IMR-90 (cell line): Measurements from ENCODE around the gene KRT9. TPM values are rescaled to one million over a fixed set of nuclear protein-coding genes. Genes with fewer than 3 reads are reported as not detected.

Source experiments
- ATAC-seq: fragments of 200-7000 bp; cut with Tn5 transposase; 2 replicates; pipeline ENCODE4 v1.9.1; 2020; ENCODE audit warnings: low read depth, mild to moderate bottlenecking, moderate library complexity
- BruUV-seq: library from RNA; stranded (reverse); fragments of 400-500 nt; replicated peaks from 2 replicates; lab custom pipeline; 2021; lab: Mats Ljungman, UMichigan
- CTCF ChIA-PET: fragments of 300-600 bp; formaldehyde crosslinking; extraction: SDS; loops from one replicate; lab custom pipeline; 2021; ENCODE audit warnings: antibody characterized with exemption; lab: Yijun Ruan, JAX
- POLR2A ChIA-PET: fragments of 300-600 bp; sonication (Branson Sonifier 250); formaldehyde crosslinking; loops from one replicate; lab custom pipeline; 2022; ENCODE audit warnings: antibody characterized with exemption; ENCODE audit not compliant: unreplicated experiment; lab: Charles Lee
- DNase-seq: peaks from one replicate; pipeline ENCODE4 v3.0.0; 2013
- H2AFZ ChIP-seq: replicated peaks from 2 replicates; pipeline ENCODE3; 2013; ENCODE audit warnings: low read length, mild to moderate bottlenecking; ENCODE audit not compliant: poor library complexity
- H2AK5ac ChIP-seq: 2 replicates; pipeline ENCODE4 v1.6.1; 2013; ENCODE audit warnings: low read depth, low read length, inconsistent platforms
- H2AK9ac ChIP-seq: replicated peaks from 2 replicates; pipeline ENCODE3; 2013; ENCODE audit warnings: mild to moderate bottlenecking, low read depth, low read length, moderate library complexity; ENCODE audit not compliant: poor library complexity
- H2BK120ac ChIP-seq: 2 replicates; pipeline ENCODE4 v1.6.1; 2013; ENCODE audit warnings: low read depth, low read length, inconsistent platforms
- H2BK15ac ChIP-seq: 3 replicates; pipeline ENCODE4 v1.6.1; 2013; ENCODE audit warnings: low read depth, low read length, inconsistent platforms
- H2BK20ac ChIP-seq: 2 replicates; pipeline ENCODE4 v1.6.1; 2013; ENCODE audit warnings: low read depth, mild to moderate bottlenecking, inconsistent platforms, low read length, moderate library complexity
- H2BK5ac ChIP-seq: 2 replicates; pipeline ENCODE4 v1.6.1; 2013; ENCODE audit warnings: mild to moderate bottlenecking, low read depth, low read length, inconsistent platforms; ENCODE audit not compliant: poor library complexity, severe bottlenecking
- H3K14ac ChIP-seq: replicated peaks from 2 replicates; pipeline ENCODE4 v1.6.1; 2013; ENCODE audit warnings: low read depth, low read length, inconsistent platforms
- H3K18ac ChIP-seq: 2 replicates; pipeline ENCODE4 v1.6.1; 2013; ENCODE audit warnings: low read depth, low read length, control low read depth
- H3K23ac ChIP-seq: 2 replicates; pipeline ENCODE4 v1.6.1; 2013; ENCODE audit warnings: low read depth, low read length, inconsistent platforms
- H3K27ac ChIP-seq: 2 replicates; pipeline ENCODE4 v1.5.1; 2013; ENCODE audit warnings: mild to moderate bottlenecking, control low read depth, low read length; ENCODE audit not compliant: insufficient read depth
- H3K27me3 ChIP-seq: 2 replicates; pipeline ENCODE4 v1.6.1; 2013; ENCODE audit warnings: low read length; ENCODE audit not compliant: control insufficient read depth, insufficient read depth
- H3K36me3 ChIP-seq: 2 replicates; pipeline ENCODE4 v1.6.1; 2013; ENCODE audit warnings: low read length, mixed read lengths; ENCODE audit not compliant: control insufficient read depth, insufficient read depth
- H3K4ac ChIP-seq: 2 replicates; pipeline ENCODE4 v1.6.1; 2013; ENCODE audit warnings: low read depth, low read length, inconsistent platforms
- H3K4me1 ChIP-seq: 2 replicates; pipeline ENCODE4 v1.6.1; 2013; ENCODE audit warnings: low read length, mixed read lengths; ENCODE audit not compliant: control insufficient read depth, insufficient read depth
- H3K4me2 ChIP-seq: 2 replicates; pipeline ENCODE4 v1.6.1; 2013; ENCODE audit warnings: low read depth, mild to moderate bottlenecking, control low read depth, low read length, moderate library complexity
- H3K4me3 ChIP-seq: 2 replicates; pipeline ENCODE4 v1.5.1; 2013; ENCODE audit warnings: low read depth, mild to moderate bottlenecking, control low read depth, low read length, moderate library complexity; ENCODE audit not compliant: insufficient read depth
- H3K56ac ChIP-seq: 2 replicates; pipeline ENCODE4 v1.6.1; 2013; ENCODE audit warnings: low read length, inconsistent platforms; ENCODE audit not compliant: insufficient read depth; ENCODE audit errors: extremely low read depth
- H3K79me1 ChIP-seq, 2 experiments: 2 replicates each; pipeline ENCODE4 v1.6.1; 2013; ENCODE audit warnings: low read length in 2 of 2, inconsistent platforms in 1 of 2, low read depth in 1 of 2
- H3K9ac ChIP-seq: 2 replicates; pipeline ENCODE4 v1.6.1; 2013; ENCODE audit warnings: low read depth, low read length, control low read depth
- H3K9me1 ChIP-seq: 2 replicates; pipeline ENCODE4 v1.6.1; 2013; ENCODE audit warnings: low read length, inconsistent platforms; ENCODE audit not compliant: insufficient read depth
- H3K9me3 ChIP-seq: 2 replicates; pipeline ENCODE4 v1.6.1; 2013; ENCODE audit warnings: low read length; ENCODE audit not compliant: control insufficient read depth, insufficient read depth
- H4K20me1 ChIP-seq: 2 replicates; pipeline ENCODE4 v1.6.1; 2013; ENCODE audit warnings: low read length, inconsistent platforms; ENCODE audit not compliant: insufficient read depth
- H4K5ac ChIP-seq: 2 replicates; pipeline ENCODE4 v1.6.1; 2013; ENCODE audit warnings: mild to moderate bottlenecking, low read depth, low read length, control low read depth
- H4K8ac ChIP-seq, 2 experiments: 2 replicates each; pipeline ENCODE4 v1.6.1; 2013; ENCODE audit warnings: low read depth in 2 of 2, low read length in 2 of 2, control low read depth in 1 of 2, inconsistent platforms in 1 of 2
- H4K91ac ChIP-seq: 2 replicates; pipeline ENCODE4 v1.6.1; 2013; ENCODE audit warnings: low read depth, low read length, inconsistent platforms; ENCODE audit not compliant: insufficient read depth
- BHLHE40 ChIP-seq: fragments of 150-350 bp; IDR thresholded peaks from 2 replicates; pipeline ENCODE4 v1.6.1; 2016; ENCODE audit warnings: mild to moderate bottlenecking, low read depth, low read length
- CEBPB ChIP-seq: IDR thresholded peaks from 2 replicates; pipeline ENCODE4 v1.6.1; 2012; ENCODE audit warnings: low read depth, low read length, improper control_type of control experiment
- CHD1 ChIP-seq: IDR thresholded peaks from 2 replicates; pipeline ENCODE4 v1.6.1; 2012; ENCODE audit warnings: low read depth, low read length, improper control_type of control experiment
- CTCF ChIP-seq: conservative IDR thresholded peaks from 2 replicates; pipeline ENCODE4 v1.5.1; 2012; ENCODE audit warnings: mild to moderate bottlenecking, low read depth, low read length, improper control_type of control experiment
- ELK1 ChIP-seq: fragments of 150-350 bp; IDR thresholded peaks from 2 replicates; pipeline ENCODE4 v1.6.1; 2016; ENCODE audit warnings: low read depth, mild to moderate bottlenecking, low read length, moderate library complexity, borderline replicate concordance
- MAFK ChIP-seq: IDR thresholded peaks from 2 replicates; pipeline ENCODE4 v1.6.1; 2012; ENCODE audit warnings: low read depth, low read length, improper control_type of control experiment
- MXI1 ChIP-seq: IDR thresholded peaks from 2 replicates; pipeline ENCODE4 v1.6.1; 2012; ENCODE audit warnings: low read depth, mild to moderate bottlenecking, low read length, moderate library complexity, borderline replicate concordance
- RAD21 ChIP-seq: IDR thresholded peaks from 2 replicates; pipeline ENCODE4 v1.6.1; 2012; ENCODE audit warnings: low read length, improper control_type of control experiment
- RCOR1 ChIP-seq: IDR thresholded peaks from 2 replicates; pipeline ENCODE4 v1.6.1; 2012; ENCODE audit warnings: mild to moderate bottlenecking, low read length, improper control_type of control experiment; ENCODE audit not compliant: insufficient replicate concordance
- WGBS, 2 experiments: methylation state at CpG; one replicate each; pipeline versions ENCODE4 v1.1.5 to v1.1.7; 2013; ENCODE audit warnings: missing lambda C conversion rate in 2 of 2; ENCODE audit not compliant: insufficient read length in 1 of 2; ENCODE audit errors: extremely low coverage in 2 of 2; 5-methylcytosine and 5-hydroxymethylcytosine counted together
- dilution Hi-C: fragments of 300-500 bp; cut with HindIII; formaldehyde crosslinking; loops from one replicate; pipeline ENCODE4 v1.14.3; 2018; ENCODE audit warnings: low sequenced_read_pairs; ENCODE audit not compliant: unreplicated experiment
- in situ Hi-C: fragments of 300-500 bp; cut with MboI; formaldehyde crosslinking; loops from 3 replicates; pipeline ENCODE4 v1.14.3; 2019; ENCODE audit warnings: low sequenced_read_pairs, inconsistent platforms, mixed read lengths
- intact Hi-C: fragments of 100-400 bp; cut with micrococcal nuclease; formaldehyde crosslinking; loops from 2 replicates; pipeline ENCODE4 v1.10.0; 2022
- polyA plus RNA-seq, 3 experiments: library from polyadenylated mRNA; depleted of rRNA; stranded (reverse); fragments of >200 nt; gene quantifications; 2 replicates each; pipeline ENCODE4 v1.2.3, GENCODE V29; 2012; ENCODE audit warnings: low replicate concordance in 1 of 3
- total RNA-seq: library from RNA; depleted of rRNA; stranded (reverse); fragments of >200 nt; gene quantifications from 2 replicates; pipeline ENCODE4 v1.2.3, GENCODE V29; 2012

The KRT9 gene
- total and polyA plus RNA-seq, 2 of the 4 experiments (the other 2 are of a cell fraction) = not detected

- no peak for TF ChIP-seq ELK1
Measured at GRCh38 chr17:41527063-41528023, 44.5 kb downstream of the KRT9 start (continued).

- no peak overlapping the region for H3K14ac ChIP-seq
- H2BK120ac ChIP-seq = peak overlapping the region; percentile 96
- intact Hi-C loops (no loop called here), dilution Hi-C loops (no loop called here), in situ Hi-C loops (no loop called here)
- POLR2A ChIA-PET = no interaction called here
- H2AFZ ChIP-seq = peak overlapping the region; percentile 16
- H4K91ac ChIP-seq = peak overlapping the region; percentile 39; the same call in 1 of the 2 replicates
- no peak overlapping the region for H3K4me3 ChIP-seq
- H3K27ac ChIP-seq = no peak overlapping the region
- no peaks in the 10 kb centered on the region for H4K20me1 ChIP-seq
- H3K79me1 ChIP-seq = peaks cover 0 to 4% of the 10 kb centered on the region in 2 experiments; a peak in 1 of 4 replicates
- ATAC-seq (no peak), DNase-seq (no peak)
- 0 out of 2 replicates have a peak overlapping the region, but pooled peaks have one; percentile 36 for H2AK5ac ChIP-seq
- H3K56ac ChIP-seq = no peak overlapping the region
- no peak overlapping the region for H4K5ac ChIP-seq
- H3K4me1 ChIP-seq = peaks cover 25% of the 10 kb centered on the region
- no peak overlapping the region; a peak in 1 of 4 replicates for H4K8ac ChIP-seq
- H3K9me3 ChIP-seq = no peaks in the 10 kb centered on the region
- CTCF ChIA-PET = no interaction called here
- H3K18ac ChIP-seq = no peak overlapping the region
- no peak overlapping the region for H2BK5ac ChIP-seq
- H2BK15ac ChIP-seq = no peak overlapping the region
- BruUV-seq = no TSS peak
- H2BK20ac ChIP-seq = peak overlapping the region; percentile 75
- H3K9ac ChIP-seq = no peak overlapping the region
- no peak overlapping the region for H3K4me2 ChIP-seq
- no peaks in the 10 kb centered on the region for H3K36me3 ChIP-seq
- H3K9me1 ChIP-seq = peaks cover 8% of the 10 kb centered on the region; the same call in 1 of the 2 replicates
- H2AK9ac ChIP-seq = no peak overlapping the region
- H3K27me3 ChIP-seq = peaks cover 2% of the 10 kb centered on the region; the same call in 1 of the 2 replicates
- H3K23ac ChIP-seq = no peak overlapping the region
- whole genome bisulfite sequencing, 2 experiments = 87% methylated on average over 3 of the region's 11 CpGs; no CpG with 5 or more reads in 1 of the 2 experiments
- H3K4ac ChIP-seq = peak overlapping the region; percentile 73; the same call in 1 of the 2 replicates
- no peak for TF ChIP-seq CTCF
- TF ChIP-seq CEBPB = no peak
- no peak for TF ChIP-seq ELK1
- no peak for TF ChIP-seq CHD1
- no peak for TF ChIP-seq MXI1
- TF ChIP-seq MAFK = no peak
- no peak for TF ChIP-seq RAD21
- TF ChIP-seq BHLHE40 = no peak
- no peak for TF ChIP-seq RCOR1
Measured at GRCh38 chr17:41524261-41524660, 47.6 kb downstream of the KRT9 start.
